H54 (cell line): ENCODE results near the gene GRIK4.

Source experiments
- DNase-seq: peaks from one replicate; pipeline ENCODE4 v3.0.0; 2011; ENCODE audit warnings: low spot score, mixed read lengths; ENCODE audit not compliant: insufficient read length
- FAIRE-seq: peaks from 3 replicates; lab custom pipeline; 2011; peaks lifted over from hg19 to GRCh38; lab: Jason Lieb, UNC
- POLR2A ChIP-seq: IDR thresholded peaks from 2 replicates; pipeline ENCODE4 v1.6.1; 2011; ENCODE audit warnings: low read depth, mild to moderate bottlenecking, low read length

Gene GRIK4

GRCh38 chr11:120597250-120598215 lies 86.0 kb downstream of the GRIK4 start:
- FAIRE-seq, result no peak
- no peak for DNase-seq
- no peak for TF ChIP-seq POLR2A

- FAIRE-seq (no peak), DNase-seq (no peak)
- TF ChIP-seq POLR2A, result no peak
Observed at GRCh38 chr11:120598517-120599257, 87.1 kb downstream of the GRIK4 start.

- DNase-seq, result no peak
- no peak for TF ChIP-seq POLR2A
- FAIRE-seq, result no peak
Observed at GRCh38 chr11:120599816-120600420, 88.4 kb downstream of the GRIK4 start.

- FAIRE-seq (no peak), DNase-seq (no peak)
- no peak for TF ChIP-seq POLR2A
Observed at GRCh38 chr11:120601536-120601935, 90.0 kb downstream of the GRIK4 start.

GRCh38 chr11:120603071-120603470 lies 91.5 kb downstream of the GRIK4 start:
- no peak for DNase-seq
- no peak for TF ChIP-seq POLR2A
- no peak for FAIRE-seq

GRCh38 chr11:120605469-120605868 lies 93.9 kb downstream of the GRIK4 start:
- TF ChIP-seq POLR2A, result no peak
- FAIRE-seq (no peak), DNase-seq (no peak)

GRCh38 chr11:120606211-120607010 lies 94.9 kb downstream of the GRIK4 start:
- DNase-seq (no peak), FAIRE-seq (no peak)
- no peak for TF ChIP-seq POLR2A

GRCh38 chr11:120608061-120608460 lies 96.5 kb downstream of the GRIK4 start:
- no peak for DNase-seq
- no peak for FAIRE-seq
- no peak for TF ChIP-seq POLR2A

GRCh38 chr11:120608760-120609211 lies 97.2 kb downstream of the GRIK4 start:
- TF ChIP-seq POLR2A, result no peak
- DNase-seq (no peak), FAIRE-seq (no peak)

GRCh38 chr11:120610111-120610510 lies 98.6 kb downstream of the GRIK4 start:
- DNase-seq (no peak), FAIRE-seq (no peak)
- TF ChIP-seq POLR2A, result no peak

- FAIRE-seq (no peak), DNase-seq (no peak)
- TF ChIP-seq POLR2A, result no peak
Observed at GRCh38 chr11:120611581-120611980, 100.0 kb downstream of the GRIK4 start.

- no peak for TF ChIP-seq POLR2A
- FAIRE-seq (no peak), DNase-seq (no peak)
Observed at GRCh38 chr11:120612513-120613263, 101.1 kb downstream of the GRIK4 start.
